Endothelial cell (in vitro differentiated cells): Measurements from ENCODE around the gene PKD2. TPM values are rescaled to one million over a fixed set of nuclear protein-coding genes. Genes with fewer than 3 reads are reported as not detected.

ENCODE experiments used
- DNase-seq: peaks from one replicate; pipeline ENCODE4 v3.0.0; 2021; ENCODE audit warnings: low spot score
- H3K27ac Mint-ChIP-seq: one replicate; pipeline ENCODE4 v1.8.0; 2021; ENCODE audit warnings: mixed read lengths, inconsistent platforms; ENCODE audit not compliant: unreplicated experiment
- H3K27me3 Mint-ChIP-seq: one replicate; pipeline ENCODE4 v1.8.0; 2021; ENCODE audit warnings: mild to moderate bottlenecking, moderate library complexity, mixed read lengths, inconsistent platforms; ENCODE audit not compliant: unreplicated experiment
- H3K36me3 Mint-ChIP-seq: one replicate; pipeline ENCODE4 v1.8.0; 2021; ENCODE audit warnings: mild to moderate bottlenecking, low read depth, mixed read lengths, inconsistent platforms; ENCODE audit not compliant: unreplicated experiment
- H3K4me1 Mint-ChIP-seq: one replicate; pipeline ENCODE4 v1.8.0; 2021; ENCODE audit warnings: mild to moderate bottlenecking, mixed read lengths, inconsistent platforms; ENCODE audit not compliant: unreplicated experiment
- H3K4me3 Mint-ChIP-seq: one replicate; pipeline ENCODE4 v1.8.0; 2021; ENCODE audit warnings: mild to moderate bottlenecking, mixed read lengths, inconsistent platforms; ENCODE audit not compliant: unreplicated experiment
- H3K9me3 Mint-ChIP-seq: one replicate; pipeline ENCODE4 v1.8.0; 2021; ENCODE audit warnings: mixed read lengths, inconsistent platforms; ENCODE audit not compliant: unreplicated experiment
- total RNA-seq: library from RNA; stranded (reverse); fragmentation: NEBNext Ultra II Directional; extraction: Animal tissue kit (Norgen Biotek cat#: 25700); gene quantifications from one replicate; pipeline ENCODE4 v1.2.1, GENCODE V29; 2021; ENCODE audit not compliant: unreplicated experiment
- TF ChIP-seq, protein P1 (sequence below): fragments of 200-600 bp; sonication (generic); IDR thresholded peaks from one replicate; pipeline ENCODE4 v1.5.0; 2021; ENCODE audit warnings: antibody characterized with exemption; ENCODE audit not compliant: unreplicated experiment

The PKD2 gene
- total RNA-seq, 1 donor from 2014 or later, result 31.1 TPM

DNA sequence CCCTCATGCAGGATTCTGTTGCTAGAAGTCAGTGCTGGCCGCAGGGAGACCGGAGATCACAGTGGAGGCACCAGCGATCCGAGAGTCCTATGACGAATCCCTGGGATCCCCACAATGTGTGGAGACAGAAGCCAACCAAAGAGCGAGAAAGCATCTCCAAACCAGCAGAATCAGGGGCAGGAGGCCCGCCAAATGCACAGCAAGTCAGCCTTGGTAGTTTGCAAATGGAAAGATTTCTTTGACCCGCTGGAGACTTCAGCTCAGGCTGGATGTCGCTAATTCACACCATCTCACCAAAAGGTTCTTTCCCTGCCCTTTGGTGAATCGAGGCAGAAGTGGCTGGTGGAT is 505 bp upstream of the PKD2 start:
- TF ChIP-seq, protein P1, sequence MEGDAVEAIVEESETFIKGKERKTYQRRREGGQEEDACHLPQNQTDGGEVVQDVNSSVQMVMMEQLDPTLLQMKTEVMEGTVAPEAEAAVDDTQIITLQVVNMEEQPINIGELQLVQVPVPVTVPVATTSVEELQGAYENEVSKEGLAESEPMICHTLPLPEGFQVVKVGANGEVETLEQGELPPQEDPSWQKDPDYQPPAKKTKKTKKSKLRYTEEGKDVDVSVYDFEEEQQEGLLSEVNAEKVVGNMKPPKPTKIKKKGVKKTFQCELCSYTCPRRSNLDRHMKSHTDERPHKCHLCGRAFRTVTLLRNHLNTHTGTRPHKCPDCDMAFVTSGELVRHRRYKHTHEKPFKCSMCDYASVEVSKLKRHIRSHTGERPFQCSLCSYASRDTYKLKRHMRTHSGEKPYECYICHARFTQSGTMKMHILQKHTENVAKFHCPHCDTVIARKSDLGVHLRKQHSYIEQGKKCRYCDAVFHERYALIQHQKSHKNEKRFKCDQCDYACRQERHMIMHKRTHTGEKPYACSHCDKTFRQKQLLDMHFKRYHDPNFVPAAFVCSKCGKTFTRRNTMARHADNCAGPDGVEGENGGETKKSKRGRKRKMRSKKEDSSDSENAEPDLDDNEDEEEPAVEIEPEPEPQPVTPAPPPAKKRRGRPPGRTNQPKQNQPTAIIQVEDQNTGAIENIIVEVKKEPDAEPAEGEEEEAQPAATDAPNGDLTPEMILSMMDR, result no peak
- H3K4me3 Mint-ChIP-seq, result peak overlapping the region; percentile 96
- H3K36me3 Mint-ChIP-seq, result peaks cover 13% of the 10 kb centered on the region
- peak overlapping the region; percentile 78 for H3K27ac Mint-ChIP-seq
- DNase-seq, result no peak
- no peaks in the 10 kb centered on the region for H3K9me3 Mint-ChIP-seq
- peaks cover 9% of the 10 kb centered on the region for H3K27me3 Mint-ChIP-seq
- H3K4me1 Mint-ChIP-seq, result peaks cover 25% of the 10 kb centered on the region

DNA sequence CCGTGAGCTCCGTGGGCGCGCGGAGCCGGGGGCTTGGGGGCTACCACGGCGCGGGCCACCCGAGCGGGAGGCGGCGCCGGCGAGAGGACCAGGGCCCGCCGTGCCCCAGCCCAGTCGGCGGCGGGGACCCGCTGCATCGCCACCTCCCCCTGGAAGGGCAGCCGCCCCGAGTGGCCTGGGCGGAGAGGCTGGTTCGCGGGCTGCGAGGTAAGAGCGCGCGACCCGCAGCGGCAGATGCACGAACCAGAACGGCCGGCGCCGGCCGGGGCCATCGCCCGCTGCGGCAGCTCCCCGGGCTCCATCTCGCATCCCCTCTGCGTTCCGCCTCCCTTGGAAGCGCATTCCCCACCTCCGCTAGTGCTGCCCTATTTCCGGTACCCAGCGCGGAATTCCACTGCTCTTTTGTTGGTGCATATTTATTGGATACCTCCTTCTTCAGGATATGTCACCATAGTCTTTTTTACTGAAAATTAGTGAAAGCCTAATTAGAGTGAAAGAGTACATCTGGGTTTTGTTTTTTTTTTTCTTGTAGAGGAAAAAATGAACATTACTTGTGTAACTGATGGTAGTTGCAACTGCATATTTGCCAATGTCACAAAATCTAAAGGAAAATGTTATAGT is 797 bp downstream of the PKD2 start:
- peaks cover 13% of the 10 kb centered on the region for H3K36me3 Mint-ChIP-seq
- H3K4me3 Mint-ChIP-seq, result peak overlapping the region; percentile 98
- H3K9me3 Mint-ChIP-seq, result no peaks in the 10 kb centered on the region
- peak; percentile 58 for DNase-seq
- H3K27ac Mint-ChIP-seq, result peak overlapping the region; percentile 81
- TF ChIP-seq, protein P1, result no peak
- peaks cover 9% of the 10 kb centered on the region for H3K27me3 Mint-ChIP-seq
- peaks cover 32% of the 10 kb centered on the region for H3K4me1 Mint-ChIP-seq

DNA sequence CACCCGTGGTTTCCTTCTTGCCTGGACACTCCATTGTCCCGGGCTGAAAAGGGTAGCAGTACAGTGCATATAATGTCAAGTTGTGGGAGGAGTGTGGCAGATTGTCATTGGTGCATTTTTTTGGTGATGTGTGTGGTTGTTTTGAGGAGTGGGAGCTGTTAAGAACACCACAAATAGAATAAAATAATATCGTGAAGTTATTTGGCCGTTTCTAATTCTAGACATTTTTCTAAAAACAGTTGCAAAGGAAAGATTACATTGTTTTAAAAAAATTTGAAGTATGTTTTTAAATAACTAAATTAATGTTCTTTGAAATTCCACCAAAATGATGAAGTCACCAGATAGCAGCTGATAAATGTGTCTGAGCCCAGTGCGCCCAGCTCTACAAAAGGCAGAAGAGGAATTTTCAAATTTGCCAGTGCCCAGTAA is 1.3 kb downstream of the PKD2 start:
- Mint-ChIP-seq H3K27me3 (peaks cover 9% of the 10 kb centered on the region), H3K9me3 (no peaks in the 10 kb centered on the region), H3K4me3 (peak overlapping the region; percentile 98), H3K4me1 (peaks cover 36% of the 10 kb centered on the region), H3K27ac (peak overlapping the region; percentile 81), H3K36me3 (peaks cover 13% of the 10 kb centered on the region)
- TF ChIP-seq, protein P1, result no peak
- DNase-seq, result no peak

DNA sequence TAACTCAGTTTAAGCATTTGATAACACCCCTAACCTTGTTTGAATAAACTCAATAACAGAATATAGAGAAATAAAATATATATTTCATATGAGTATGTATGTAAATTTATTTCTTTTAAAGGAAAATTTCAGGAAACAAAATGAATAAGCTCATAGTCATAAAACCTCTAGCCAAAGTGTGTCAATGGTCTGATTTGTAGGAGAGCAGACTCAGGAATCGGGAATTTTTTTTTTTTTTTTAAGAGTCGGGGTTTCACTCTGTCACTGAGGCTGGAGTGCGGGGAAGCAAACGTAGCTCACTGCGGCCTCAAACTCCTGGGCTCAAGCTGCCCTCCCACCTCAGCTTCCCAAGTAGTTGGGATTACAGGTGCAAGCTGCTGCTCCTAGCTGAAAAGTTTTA is 2.4 kb downstream of the PKD2 start:
- Mint-ChIP-seq H3K27ac (no peak overlapping the region), H3K36me3 (peaks cover 13% of the 10 kb centered on the region), H3K9me3 (no peaks in the 10 kb centered on the region), H3K27me3 (peaks cover 9% of the 10 kb centered on the region), H3K4me1 (peaks cover 38% of the 10 kb centered on the region), H3K4me3 (no peak overlapping the region)
- TF ChIP-seq, protein P1, result no peak
- DNase-seq, result no peak

DNA sequence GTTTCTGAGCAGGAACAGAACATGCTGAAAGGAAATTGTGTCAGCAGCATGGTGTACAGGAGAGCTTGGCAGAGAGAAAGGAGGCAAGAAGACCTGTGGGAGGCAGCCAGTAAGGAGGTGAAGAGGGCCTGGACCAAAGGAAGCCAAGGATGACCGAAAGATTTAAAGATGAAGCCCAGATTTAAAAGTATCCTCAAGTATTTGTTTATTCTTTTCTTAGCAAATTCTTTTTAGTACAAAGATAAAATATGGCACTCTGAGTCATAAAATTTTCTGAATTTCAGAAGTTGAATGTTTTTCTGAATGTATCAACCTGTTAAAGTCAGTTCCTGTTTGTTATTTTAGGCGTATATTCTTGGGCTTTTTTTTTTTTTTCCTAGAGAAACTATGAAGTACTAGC is 3.5 kb downstream of the PKD2 start:
- Mint-ChIP-seq H3K9me3 (no peaks in the 10 kb centered on the region), H3K27ac (no peak overlapping the region), H3K4me1 (peaks cover 38% of the 10 kb centered on the region), H3K36me3 (peaks cover 13% of the 10 kb centered on the region), H3K27me3 (peaks cover 9% of the 10 kb centered on the region), H3K4me3 (no peak overlapping the region)
- TF ChIP-seq, protein P1, result no peak
- DNase-seq, result no peak
